HG03469 (cell line): ENCODE data around the gene IGFBP6.
"Not testable (repeated sequence)": the region's sequence is repeated elsewhere in the genome, so short reads cannot be mapped to it uniquely, and the experiment has no call there.

Experiments used
- ATAC-seq: cut with Tn5 transposase; IDR thresholded peaks from one replicate; pipeline ENCODE4 v1.9.1; 2021; ENCODE audit warnings: mild to moderate bottlenecking, moderate library complexity, moderate number of reproducible peaks; ENCODE audit not compliant: unreplicated experiment

IGFBP6 gene

DNA sequence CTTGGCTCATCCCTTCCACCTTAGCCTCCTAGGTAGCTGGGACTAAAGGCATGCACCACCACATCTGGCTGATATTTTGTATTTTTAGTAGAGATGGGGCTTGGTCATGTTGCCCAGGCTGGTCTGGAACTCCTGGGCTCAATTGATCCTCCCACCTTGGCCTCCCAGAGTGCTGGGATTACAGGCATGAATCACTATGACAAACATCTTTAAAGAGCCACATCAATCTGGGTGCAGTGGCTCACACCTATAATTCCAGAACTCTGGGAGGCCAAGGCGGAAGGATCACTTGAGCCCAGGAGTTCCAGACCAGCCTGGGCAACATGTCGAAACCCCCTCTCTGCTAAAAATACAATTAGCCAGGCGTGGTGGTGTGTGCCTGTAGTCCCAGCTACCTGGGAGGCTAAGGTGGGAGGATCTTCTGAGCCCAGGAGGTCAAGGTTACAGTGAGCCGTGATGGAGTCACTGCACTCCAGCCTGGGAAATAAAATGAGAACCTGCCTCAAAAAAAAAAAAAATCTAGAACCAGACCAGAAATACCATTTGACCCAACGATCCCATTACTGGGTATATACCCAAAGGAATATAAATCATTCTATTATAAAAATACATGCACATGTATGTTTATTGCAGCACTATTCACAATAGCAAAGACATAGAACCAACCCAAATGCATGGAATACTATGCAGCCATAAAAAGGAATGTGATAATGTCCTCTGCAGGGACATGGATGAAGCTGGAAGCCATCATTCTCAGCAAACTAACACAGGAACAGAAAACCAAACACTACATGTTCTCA is 2.5 kb upstream of the IGFBP6 start:
- ATAC-seq = not testable (repeated sequence)

DNA sequence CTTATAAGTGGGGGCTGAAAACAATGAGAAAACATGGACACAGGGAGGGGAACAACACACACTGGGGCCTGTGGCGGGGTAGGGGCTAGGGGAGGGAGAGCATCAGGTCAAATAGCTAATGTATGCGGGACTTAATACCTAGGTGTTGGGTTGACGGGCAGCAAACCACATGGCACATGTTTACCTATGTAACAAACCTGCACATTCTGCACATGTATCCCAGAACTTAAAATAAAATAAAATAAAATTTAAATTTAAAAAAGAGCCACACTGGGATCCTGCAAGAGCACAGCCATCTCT is 1.9 kb upstream of the IGFBP6 start:
- ATAC-seq = not testable (repeated sequence)

DNA sequence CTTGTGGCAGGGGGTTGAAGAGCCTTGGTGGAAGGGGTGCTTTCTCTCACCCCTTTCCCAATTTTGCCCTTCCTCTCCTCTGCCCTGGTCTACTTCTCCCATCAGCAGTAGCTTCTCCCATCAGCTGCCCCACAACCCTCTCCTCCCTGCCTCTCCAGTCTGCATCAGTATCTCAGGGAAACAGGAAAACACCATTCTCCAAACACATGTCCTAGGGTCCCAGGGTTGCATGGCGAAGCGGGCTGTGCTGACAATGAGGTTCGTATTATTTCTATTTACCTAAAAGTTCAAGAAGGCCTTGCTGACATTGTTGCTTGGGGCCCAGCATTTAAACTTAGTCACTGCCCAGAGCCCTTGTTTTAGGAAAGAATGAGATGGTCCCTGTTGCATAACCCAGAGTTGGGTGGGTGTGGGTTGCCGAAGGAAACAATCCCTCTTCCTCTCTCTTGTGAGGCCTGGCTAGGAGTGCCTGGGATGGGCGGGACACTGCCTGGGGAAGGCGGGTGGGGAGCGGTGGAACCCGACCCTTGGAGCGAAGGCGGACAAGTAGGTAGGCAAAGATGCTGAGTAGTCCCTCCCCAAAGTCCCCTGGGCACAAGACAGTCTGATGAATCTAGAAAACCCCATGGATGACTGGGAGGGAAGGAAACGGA is 1.3 kb upstream of the IGFBP6 start:
- ATAC-seq = no peak

DNA sequence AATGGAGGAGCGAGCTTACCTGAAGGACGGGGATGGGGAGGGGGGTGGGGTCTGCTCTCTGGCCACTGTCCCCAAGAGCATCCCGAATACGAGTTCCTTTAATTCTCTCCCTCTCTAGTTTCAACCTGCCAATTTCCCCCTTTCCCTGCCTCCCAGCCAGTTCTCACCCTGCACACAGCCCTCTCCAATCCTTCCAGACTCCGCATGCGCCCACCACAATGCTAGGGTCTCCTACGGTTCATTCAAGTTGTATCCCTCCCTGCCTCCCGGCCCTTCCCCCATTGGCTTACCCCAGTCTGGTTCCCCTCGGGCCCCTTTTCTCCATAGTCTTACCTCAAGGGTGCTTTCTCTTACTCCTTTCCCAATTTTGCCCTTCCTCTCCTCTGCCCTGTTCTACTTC is 708 bp upstream of the IGFBP6 start:
- no peak for ATAC-seq

DNA sequence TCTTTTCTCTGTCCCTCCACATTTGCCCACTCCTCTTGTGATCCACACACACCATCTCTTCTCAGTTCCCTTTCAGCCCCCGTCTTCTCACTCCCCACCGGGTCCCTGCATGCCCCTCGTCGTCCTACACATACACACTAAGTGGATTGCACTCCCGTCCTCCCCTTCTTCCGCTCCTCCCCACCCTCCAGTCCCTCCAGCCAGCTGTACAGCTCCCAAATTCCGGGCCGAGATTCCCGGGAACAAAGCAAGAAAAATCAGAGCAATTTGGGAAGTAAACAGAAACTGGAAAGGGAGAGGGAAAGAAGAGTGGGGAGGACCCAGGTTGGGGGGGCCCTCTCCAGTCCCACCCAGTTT is 282 bp upstream of the IGFBP6 start:
- no peak for ATAC-seq

DNA sequence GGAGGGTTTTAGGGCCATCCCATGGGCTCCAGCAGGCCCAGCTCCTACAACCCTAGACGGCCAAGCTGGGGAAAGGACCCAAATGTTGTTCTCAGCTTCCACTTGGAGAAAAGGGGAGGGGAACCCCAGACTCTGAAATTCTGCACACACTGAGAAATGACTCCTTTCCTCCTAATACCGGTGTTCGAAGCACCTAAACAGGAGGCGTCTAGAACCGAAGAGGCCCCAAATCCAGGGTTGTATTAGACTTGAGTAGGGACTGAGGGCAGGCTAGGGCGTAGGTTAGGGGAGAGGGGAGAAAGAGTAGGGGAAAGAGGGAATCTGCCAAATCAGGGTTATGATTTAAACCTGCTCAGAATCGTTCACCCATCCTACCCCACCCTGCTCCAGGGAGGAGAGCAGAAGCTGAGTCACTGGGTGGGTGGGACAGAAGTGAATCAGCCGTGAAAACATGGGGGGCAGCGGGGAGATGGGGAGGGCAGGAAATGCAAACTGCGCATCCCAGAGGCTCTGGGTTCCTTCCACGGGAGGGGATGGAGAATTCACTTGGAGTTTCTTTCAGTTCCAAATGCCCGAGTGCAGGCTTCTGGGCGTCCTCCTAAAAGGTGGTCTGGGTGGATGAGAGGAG is 1.0 kb downstream of the IGFBP6 start:
- no peak for ATAC-seq

DNA sequence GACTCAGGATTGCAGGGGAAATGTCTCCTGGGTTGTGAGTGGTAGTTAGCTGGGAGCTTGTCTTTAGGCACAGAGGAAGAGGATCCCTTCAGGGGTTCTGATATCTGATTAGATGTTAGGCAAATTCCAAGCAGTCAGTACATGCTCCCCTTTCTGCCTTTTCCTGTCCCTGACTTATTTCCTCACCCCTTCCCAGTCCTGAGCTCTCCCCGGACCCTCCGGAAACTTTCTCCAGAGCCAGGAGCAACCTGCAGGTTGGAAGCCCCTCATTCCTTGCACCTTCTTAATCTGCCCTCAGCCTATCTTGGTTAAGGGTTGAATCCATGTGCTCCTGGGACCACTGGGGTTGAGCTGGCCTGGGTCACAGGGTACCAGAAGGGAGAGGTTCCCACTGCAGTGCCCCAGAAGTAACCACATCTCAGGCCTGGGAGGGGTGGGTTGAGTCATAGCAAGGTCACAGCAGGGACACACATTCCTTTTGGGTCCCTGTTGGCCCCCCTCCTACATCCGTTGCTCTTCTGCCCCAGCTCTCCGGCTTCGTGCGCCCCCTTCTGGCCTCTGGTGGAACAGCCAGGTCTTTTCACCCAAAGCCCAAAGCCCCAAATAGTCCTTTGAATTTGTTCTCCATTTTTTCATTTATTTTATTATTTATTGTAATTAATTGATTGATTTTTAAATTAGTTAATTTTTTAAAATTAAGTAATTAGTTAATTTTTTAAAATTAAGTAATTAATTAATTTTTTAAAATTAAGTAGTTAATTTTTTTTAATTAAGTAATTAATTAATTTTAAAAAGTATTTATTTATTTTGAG is 1.8 kb downstream of the IGFBP6 start:
- ATAC-seq = no peak

DNA sequence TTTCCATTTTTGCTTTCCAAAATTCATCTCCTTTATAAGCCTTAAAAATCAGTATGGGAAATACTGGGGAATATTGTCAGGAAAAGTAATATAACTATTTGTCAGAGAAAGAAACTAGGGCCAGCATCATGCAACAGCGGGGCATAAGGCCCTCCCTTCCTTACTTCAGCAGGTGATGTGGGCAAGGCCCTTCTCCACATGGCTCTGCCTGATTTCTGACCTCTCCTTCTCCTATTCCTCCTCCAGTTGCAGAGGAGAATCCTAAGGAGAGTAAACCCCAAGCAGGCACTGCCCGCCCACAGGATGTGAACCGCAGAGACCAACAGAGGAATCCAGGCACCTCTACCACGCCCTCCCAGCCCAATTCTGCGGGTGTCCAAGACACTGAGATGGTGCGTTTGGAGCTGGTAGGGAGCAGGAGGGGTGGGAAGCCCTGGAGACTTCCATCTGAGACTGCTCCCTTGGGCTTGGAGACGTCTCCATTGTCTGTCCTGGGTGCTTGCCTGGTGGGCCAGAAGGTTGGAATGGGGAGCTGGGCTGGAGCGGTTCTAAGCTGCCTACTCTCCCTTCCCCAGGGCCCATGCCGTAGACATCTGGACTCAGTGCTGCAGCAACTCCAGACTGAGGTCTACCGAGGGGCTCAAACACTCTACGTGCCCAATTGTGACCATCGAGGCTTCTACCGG is 3.1 kb downstream of the IGFBP6 start:
- no peak for ATAC-seq

DNA sequence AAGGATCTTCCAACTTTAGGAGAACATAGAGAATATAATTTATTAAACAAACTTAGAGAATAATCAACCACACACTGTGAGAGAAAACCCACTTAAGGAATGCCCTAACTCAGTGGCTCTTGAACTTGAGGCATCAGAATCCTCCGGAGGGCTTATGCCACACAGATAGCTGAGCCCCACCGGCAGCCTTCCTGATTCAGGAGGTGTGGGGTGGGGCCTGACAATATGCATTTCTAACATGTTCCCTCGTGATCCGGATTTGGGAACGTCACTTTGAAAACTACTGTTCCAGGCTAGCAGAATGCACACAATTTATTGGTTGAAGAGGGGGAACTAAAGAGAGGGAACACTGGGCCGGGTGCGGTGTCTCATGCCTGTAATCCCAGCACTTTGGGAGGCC is 3.8 kb downstream of the IGFBP6 start:
- ATAC-seq = no peak

DNA sequence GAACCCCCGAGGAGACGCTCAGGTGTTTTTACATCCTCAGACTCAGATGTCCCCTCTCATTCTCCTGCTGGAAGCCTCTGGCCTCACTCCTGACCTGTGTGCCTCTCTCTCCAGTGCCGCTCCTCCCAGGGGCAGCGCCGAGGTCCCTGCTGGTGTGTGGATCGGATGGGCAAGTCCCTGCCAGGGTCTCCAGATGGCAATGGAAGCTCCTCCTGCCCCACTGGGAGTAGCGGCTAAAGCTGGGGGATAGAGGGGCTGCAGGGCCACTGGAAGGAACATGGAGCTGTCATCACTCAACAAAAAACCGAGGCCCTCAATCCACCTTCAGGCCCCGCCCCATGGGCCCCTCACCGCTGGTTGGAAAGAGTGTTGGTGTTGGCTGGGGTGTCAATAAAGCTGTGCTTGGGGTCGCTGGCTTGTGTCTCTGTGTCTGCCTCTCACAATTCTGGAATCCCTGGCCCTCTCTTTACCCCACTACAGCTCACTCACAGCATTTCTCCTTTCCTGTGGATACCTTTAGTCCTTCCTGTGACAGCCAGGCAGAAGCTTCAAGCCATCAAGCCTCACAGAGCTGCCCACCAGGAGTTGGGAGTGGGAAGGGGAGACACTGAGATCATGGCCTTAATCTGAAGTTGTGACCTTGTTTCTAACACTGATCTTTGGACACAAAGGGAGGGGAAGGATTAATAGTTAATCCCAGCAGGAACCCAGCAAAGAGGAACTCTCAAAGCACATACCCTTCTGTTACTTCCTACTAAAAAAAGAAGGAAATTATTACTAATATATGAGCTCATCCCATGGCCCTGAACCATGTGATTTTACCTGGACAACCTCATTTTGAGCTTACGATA is 4.7 kb downstream of the IGFBP6 start:
- no peak for ATAC-seq

DNA sequence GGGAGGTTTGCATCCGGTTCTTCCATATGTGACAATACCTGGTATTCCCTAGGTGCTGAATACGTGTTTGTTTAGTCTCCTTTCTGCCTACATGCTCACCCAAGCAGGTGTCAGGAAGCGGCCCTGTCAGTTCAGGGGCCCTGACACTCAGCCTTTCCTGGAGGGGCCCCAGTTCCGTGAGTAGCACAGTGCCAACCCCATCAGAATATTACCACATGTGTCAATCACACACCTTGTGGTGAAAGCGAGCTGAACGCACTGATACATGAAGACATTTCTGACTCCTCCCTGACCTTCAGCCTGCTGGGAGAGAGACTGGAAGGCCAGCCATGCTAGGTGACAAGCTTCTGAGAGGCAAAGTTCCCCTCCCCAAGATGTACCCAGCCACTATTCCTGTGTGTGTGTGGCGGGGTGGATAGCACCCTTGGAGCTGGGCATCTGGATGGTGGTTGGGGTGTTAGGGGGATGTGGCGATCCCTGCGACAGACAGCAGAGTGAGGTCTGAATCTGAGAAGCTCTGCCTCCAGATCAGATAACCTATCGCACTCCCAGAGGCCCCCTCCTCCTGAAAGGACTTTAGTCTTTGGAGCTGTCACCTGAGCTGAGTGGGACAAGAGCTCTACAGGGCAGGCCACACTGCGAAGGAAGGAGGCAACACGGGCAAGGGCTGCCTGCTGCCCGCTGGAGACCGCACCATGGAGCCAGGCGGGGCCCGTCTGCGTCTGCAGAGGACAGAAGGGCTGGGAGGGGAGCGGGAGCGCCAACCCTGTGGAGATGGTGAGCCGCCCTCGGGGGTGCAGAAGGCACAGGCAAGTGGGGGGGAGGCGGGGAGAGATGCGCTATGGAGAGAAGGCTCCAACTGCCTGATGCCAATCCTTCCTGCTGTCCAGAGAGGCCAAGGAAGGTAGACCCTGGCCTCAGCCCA is 5.7 kb downstream of the IGFBP6 start, which contains the start of gene SOAT2:
TSS of gene SOAT2 (plus strand) at position 604 of the 925 bp plus-strand sequence. CDS start at position 696, 92 bp downstream.
- ATAC-seq = no peak

DNA sequence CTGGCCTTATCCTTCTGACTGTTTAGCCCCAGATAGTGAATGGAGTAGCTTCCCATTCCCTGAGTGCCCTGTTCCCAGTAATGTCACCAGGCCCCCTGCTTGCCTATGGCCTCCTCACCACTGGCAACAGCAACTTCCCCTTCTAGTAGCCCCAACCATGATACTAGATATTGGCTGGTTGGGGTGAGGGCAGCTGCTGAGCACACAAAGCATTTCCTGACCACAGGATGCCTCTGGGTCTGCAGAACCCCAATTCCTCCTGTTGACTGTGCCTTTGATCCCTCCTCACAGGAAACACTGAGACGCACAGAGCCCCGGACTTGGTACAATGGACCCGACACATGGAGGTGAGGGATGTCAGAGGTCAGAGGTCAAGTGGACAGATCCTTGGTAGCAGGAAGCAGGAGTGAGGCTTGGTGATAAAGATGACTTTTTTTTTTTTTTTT is 6.4 kb downstream of the IGFBP6 start:
- ATAC-seq = no peak

DNA sequence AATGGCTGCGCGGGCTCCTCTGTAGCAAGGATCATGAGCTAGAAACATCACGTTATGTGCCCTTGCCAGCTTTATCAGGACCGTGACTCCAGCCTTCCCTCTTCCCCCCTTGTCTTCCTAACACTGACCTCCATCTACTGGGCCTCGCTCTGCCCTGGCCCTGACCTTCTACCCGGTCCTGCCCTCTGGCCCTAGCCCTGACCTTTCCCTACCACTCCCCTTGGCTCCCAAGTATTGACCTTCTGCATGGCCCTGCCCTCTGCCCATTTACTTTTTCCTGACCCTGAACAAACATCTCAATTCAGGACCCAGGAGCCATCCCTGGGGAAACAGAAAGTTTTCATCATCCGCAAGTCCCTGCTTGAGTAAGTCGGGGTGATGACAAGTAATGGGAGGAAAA is 7.8 kb downstream of the IGFBP6 start:
- ATAC-seq = no peak

DNA sequence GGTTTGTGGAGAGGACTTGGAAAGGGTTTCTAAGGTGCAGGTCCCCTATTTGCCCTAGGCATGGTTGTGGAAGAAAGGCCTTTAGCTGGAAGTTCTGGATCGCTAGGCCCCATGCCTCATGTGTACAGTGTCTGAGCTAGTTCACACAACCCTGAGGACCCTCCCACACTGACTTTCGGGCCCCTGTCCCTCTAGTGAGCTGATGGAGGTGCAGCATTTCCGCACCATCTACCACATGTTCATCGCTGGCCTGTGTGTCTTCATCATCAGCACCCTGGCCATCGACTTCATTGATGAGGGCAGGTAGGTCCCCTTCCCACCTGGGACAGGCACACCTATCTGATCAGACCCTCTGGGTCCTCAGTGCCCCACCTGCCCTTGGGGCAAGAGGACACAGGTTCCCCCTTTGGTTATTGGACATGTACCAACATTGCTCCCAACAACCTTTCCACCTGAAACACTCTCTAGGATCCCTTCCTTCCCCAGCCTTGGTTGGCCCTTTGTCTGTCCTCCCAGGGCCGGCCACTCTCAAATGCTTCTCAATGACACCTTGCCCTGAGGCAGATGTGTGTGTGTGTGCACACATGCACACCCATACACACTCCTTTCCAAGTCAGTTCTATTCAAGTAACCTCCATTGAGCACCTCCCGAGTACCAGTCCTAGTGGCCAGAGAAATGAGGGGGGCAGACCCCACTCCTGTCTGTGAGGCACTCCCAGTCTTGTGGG is 8.4 kb downstream of the IGFBP6 start:
- ATAC-seq = no peak

DNA sequence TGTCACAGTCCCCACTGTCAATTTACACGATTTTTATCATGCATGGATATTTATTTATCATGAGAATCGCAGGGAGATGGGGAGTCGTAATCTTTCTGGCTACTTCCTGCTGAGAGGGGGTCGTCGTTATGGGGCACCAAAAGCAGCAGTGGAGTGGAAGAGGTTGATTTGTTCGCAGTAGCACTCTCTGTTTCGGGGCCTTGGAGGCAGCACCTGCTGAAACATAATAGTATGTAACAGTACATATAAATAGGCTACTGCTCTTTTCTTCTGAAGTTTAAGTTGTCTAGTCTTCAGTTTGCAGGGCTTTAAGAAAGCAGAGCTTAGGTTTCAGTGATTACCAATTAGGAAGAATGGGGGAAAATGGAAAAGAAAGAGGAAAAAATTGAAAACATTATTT is 9.7 kb downstream of the IGFBP6 start:
- ATAC-seq = no peak

DNA sequence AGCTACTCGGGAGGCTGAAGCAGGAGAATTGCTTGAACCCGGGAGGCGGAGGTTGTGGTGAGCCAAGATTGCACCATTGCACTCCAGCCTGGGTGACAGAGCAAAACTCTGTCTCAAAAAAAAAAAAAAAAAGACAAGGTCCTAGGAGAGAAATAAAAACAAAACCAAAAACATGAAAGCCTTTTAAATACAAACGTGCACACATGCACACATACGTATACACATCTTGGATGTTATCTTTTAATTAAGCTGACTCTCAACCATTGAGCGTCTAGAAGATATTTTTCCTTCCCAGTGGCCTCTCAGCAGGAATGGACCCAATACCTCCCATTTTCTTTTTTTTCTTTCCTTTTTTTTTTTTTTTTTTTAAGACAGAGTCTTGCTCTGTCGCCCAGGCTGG is 15.0 kb downstream of the IGFBP6 start:
- ATAC-seq = not testable (repeated sequence)

DNA sequence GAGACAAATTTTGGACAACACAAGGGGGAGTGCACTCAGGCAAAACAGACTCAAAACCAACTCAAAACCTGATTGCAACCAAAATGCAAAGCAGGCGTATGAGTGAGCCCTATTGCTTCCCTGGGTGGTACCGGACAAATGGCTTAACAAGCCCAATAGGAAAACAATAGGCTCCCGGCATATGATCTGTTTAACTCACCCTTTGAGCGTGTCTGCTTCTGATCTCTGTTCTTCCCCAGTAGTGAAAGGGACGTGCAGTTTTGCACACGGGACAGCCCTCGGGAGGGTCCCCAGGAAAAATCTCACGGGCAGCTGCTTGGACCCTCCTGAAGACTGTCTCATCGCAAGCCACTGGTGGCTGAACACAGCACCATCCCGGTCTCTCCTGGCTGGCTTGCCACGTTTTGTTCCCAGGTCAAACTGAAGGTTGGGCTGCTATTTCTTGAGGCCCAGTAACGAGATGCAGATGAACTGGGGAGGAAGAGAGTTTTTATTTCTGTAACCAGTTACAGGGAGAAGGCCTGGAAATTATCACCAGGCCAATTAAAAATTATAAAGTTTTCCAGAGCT is 15.8 kb downstream of the IGFBP6 start:
- ATAC-seq = no peak

DNA sequence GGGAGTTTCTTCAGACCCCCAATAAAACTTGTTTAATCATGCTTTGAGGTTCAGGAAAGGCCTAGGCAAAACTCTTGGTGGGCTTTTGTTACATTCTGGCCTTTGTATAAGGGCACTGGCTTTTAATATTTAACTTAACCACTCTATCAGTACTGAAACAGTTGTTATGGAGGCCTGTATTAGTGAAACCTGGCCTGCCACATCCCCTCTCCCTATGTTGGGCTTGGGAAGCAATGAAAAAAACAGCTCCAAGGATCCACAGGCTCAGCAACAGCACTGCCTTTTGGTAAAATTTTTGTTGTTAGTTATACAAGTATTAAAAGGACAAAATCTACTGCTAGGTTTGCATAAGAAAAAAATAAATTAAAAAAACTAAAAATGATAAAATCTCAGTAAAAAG is 16.5 kb downstream of the IGFBP6 start:
- ATAC-seq = no peak
